Sigmoid colon (tissue), 4 donors: ENCODE results near the gene UBE2E1.

Source experiments
- EP300 ChIP-seq, 4 donors: sonication (generic); formaldehyde crosslinking; IDR thresholded peaks; one replicate each; pipeline ENCODE4 v1.6.1; 2017; ENCODE audit warnings: antibody characterized with exemption in 4 of 4
- TF ChIP-seq, protein P1 (sequence below), 4 experiments: fragments of 450-650 bp in 3 of 4; fragments of 200-600 bp in 1 of 4; IDR thresholded peaks; one replicate each; pipeline ENCODE4 v1.5.1; 2016 to 2019; ENCODE audit warnings: antibody characterized with exemption in 4 of 4, mild to moderate bottlenecking in 3 of 4, moderate library complexity in 2 of 4

DNA sequence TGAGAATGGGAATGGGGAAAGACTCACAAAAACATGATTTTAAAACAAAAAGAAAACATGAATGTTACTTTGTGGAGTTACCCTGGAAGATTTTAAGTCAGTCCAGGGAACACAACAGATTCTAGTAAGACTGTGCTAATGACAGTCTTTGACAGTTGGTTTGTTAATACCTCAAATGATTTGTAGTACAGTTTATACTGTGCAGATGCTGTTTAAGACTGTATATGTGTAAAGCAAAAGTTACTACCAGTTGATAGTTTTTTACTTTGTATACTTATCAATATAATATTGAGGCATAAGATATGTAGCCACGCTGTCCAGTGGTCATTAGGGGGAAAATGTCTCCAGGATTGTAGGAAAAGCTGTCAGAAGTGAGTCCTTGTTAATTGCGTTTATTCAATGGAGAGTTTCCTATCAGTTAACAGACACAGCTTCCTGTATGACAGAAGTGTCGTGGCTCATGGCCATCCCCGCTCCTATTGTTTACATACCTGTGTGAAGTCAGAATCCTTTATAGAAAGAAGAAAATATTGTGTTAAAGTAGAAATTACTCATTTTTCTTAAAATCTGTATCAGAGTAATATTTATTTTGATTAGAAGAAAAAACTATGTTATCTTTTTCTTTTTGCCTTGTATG lies 75.1 kb downstream of the UBE2E1 start:
- TF ChIP-seq, protein P1, sequence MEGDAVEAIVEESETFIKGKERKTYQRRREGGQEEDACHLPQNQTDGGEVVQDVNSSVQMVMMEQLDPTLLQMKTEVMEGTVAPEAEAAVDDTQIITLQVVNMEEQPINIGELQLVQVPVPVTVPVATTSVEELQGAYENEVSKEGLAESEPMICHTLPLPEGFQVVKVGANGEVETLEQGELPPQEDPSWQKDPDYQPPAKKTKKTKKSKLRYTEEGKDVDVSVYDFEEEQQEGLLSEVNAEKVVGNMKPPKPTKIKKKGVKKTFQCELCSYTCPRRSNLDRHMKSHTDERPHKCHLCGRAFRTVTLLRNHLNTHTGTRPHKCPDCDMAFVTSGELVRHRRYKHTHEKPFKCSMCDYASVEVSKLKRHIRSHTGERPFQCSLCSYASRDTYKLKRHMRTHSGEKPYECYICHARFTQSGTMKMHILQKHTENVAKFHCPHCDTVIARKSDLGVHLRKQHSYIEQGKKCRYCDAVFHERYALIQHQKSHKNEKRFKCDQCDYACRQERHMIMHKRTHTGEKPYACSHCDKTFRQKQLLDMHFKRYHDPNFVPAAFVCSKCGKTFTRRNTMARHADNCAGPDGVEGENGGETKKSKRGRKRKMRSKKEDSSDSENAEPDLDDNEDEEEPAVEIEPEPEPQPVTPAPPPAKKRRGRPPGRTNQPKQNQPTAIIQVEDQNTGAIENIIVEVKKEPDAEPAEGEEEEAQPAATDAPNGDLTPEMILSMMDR (IDR thresholded peaks at IDR 0.05), result no peak
- no peak for TF ChIP-seq EP300 (IDR thresholded peaks at IDR 0.05)
